Natural killer cell (primary cell): ENCODE measurements around the gene THSD4. TPM values are rescaled to one million over a fixed set of nuclear protein-coding genes. Genes with fewer than 3 reads are reported as not detected.

Experiments used
- ATAC-seq, 3 donors: fragments of 150-1000 bp in 2 of 3; fragments of 200-7000 bp in 1 of 3; cut with Tn5 transposase; 1 replicate in 1 of 3; 2 replicates in 2 of 3; pipeline ENCODE4 v1.10.0; 2021; ENCODE audit warnings: mild to moderate bottlenecking in 2 of 3, moderate library complexity in 2 of 3
- DNase-seq, 2 donors: peaks; one replicate each; pipeline versions ENCODE4 v3.0.0 to v3.0.0-alpha.2; 2013 to 2021; ENCODE audit warnings: mixed read lengths in 1 of 2
- H3K27ac ChIP-seq: one replicate; pipeline ENCODE4 v1.5.1; 2013; ENCODE audit warnings: mild to moderate bottlenecking, low read length
- H3K27me3 ChIP-seq: one replicate; pipeline ENCODE4 v1.6.1; 2013; ENCODE audit warnings: low read length; ENCODE audit not compliant: control insufficient read depth, insufficient read depth
- H3K36me3 ChIP-seq: one replicate; pipeline ENCODE4 v1.6.1; 2013; ENCODE audit warnings: low read length; ENCODE audit not compliant: control insufficient read depth, insufficient read depth
- H3K4me1 ChIP-seq: one replicate; pipeline ENCODE4 v1.6.1; 2013; ENCODE audit warnings: low read length; ENCODE audit not compliant: control insufficient read depth, insufficient read depth
- H3K4me3 ChIP-seq: one replicate; pipeline ENCODE4 v1.5.1; 2013; ENCODE audit warnings: low read length
- H3K9me3 ChIP-seq: one replicate; pipeline ENCODE4 v1.6.1; 2013; ENCODE audit warnings: low read length; ENCODE audit not compliant: control insufficient read depth, insufficient read depth
- H3K27ac Mint-ChIP-seq, 2 donors: one replicate each; pipeline ENCODE4 v1.8.0; 2022; ENCODE audit warnings: mild to moderate bottlenecking in 2 of 2, mixed read lengths in 2 of 2, moderate library complexity in 1 of 2
- H3K27me3 Mint-ChIP-seq, 2 donors: one replicate each; pipeline ENCODE4 v1.8.0; 2022; ENCODE audit warnings: low read depth in 2 of 2, mixed read lengths in 2 of 2
- H3K36me3 Mint-ChIP-seq: one replicate; pipeline ENCODE4 v1.8.0; 2022; ENCODE audit warnings: mixed read lengths
- H3K4me1 Mint-ChIP-seq, 2 donors: one replicate each; pipeline ENCODE4 v1.8.0; 2022; ENCODE audit warnings: mixed read lengths in 2 of 2
- H3K4me3 Mint-ChIP-seq: one replicate; pipeline ENCODE4 v1.8.0; 2022; ENCODE audit warnings: mild to moderate bottlenecking, moderate library complexity, mixed read lengths
- H3K9me3 Mint-ChIP-seq, 2 donors: one replicate each; pipeline ENCODE4 v1.8.0; 2022; ENCODE audit warnings: mixed read lengths in 2 of 2
- WGBS: methylation state at CpG from one replicate; pipeline ENCODE4 v1.1.7; 2013; ENCODE audit warnings: missing lambda C conversion rate; ENCODE audit not compliant: insufficient coverage; 5-methylcytosine and 5-hydroxymethylcytosine counted together
- intact Hi-C: fragments of 100-400 bp; cut with micrococcal nuclease; formaldehyde crosslinking; loops from one replicate; pipeline ENCODE4 v1.14.2; 2022
- total RNA-seq, 4 donors: library from RNA; stranded (reverse); fragments of 120-200 nt in 1 of 4; gene quantifications; one replicate each; pipeline versions ENCODE4 v1.2.3 to v1.2.4, GENCODE V29; 2013 to 2022
- TF ChIP-seq, protein P1 (sequence below): fragments of 200-600 bp; IDR thresholded peaks from one replicate; pipeline ENCODE4 v1.8.0; 2022; ENCODE audit warnings: antibody characterized with exemption

The THSD4 gene
- total RNA-seq, 3 donors from 2014 or later (not counting 1 experiment from before 2014, with no cell fraction given), result not detected

DNA sequence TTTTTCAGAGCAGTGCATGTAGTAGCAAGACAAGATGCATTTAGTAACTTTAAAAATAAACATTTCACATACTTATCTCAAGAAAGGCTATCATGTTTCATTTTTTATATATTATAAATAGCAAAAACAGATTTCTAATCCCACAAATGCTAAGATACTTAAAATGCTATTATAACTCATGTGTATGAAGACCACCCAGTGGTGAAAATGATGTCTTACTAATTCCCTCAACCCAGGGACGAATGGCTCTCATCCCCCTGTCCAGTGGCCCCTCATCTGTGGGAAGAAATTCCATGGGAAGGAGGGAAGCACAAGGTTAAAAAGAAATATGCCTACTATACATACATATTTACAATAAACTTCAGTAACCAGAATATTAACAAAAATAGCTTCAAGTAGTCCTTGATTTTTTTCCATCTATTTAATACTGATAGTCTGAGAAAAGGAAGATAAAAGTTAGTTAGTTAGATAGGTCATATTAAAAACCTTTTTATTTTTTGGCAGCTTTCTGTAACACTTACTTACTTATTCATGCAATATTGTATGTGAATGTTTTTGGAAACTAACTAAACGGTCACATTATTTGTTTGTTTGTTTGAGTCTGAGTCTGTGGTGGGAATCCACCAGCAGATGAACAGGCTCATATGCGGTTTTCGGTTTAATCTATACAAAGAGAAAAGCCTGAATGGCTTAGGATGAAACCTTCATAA is 709.9 kb downstream of the THSD4 start:
- no peak overlapping the region for H3K27ac Mint-ChIP-seq
- no peak for DNase-seq
- Histone ChIP-seq H3K27ac (no peak overlapping the region), H3K27me3 (no peaks in the 10 kb centered on the region), H3K9me3 (peaks cover 20% of the 10 kb centered on the region), H3K4me1 (no peaks in the 10 kb centered on the region), H3K4me3 (no peak overlapping the region), H3K36me3 (peaks cover 50% of the 10 kb centered on the region)
- no peak for ATAC-seq
- intact Hi-C loops, result no loop called here
- H3K9me3 Mint-ChIP-seq, result peaks cover 4% of the 10 kb centered on the region in 2 donors
- H3K27me3 Mint-ChIP-seq, result no peaks in the 10 kb centered on the region
- TF ChIP-seq, protein P1, sequence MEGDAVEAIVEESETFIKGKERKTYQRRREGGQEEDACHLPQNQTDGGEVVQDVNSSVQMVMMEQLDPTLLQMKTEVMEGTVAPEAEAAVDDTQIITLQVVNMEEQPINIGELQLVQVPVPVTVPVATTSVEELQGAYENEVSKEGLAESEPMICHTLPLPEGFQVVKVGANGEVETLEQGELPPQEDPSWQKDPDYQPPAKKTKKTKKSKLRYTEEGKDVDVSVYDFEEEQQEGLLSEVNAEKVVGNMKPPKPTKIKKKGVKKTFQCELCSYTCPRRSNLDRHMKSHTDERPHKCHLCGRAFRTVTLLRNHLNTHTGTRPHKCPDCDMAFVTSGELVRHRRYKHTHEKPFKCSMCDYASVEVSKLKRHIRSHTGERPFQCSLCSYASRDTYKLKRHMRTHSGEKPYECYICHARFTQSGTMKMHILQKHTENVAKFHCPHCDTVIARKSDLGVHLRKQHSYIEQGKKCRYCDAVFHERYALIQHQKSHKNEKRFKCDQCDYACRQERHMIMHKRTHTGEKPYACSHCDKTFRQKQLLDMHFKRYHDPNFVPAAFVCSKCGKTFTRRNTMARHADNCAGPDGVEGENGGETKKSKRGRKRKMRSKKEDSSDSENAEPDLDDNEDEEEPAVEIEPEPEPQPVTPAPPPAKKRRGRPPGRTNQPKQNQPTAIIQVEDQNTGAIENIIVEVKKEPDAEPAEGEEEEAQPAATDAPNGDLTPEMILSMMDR, result no peak
- no peak overlapping the region for H3K4me3 Mint-ChIP-seq
- no peaks in the 10 kb centered on the region for H3K4me1 Mint-ChIP-seq
- H3K36me3 Mint-ChIP-seq, result peaks cover 11% of the 10 kb centered on the region
- WGBS, result 97% methylated on average over 3 of the region's 4 CpGs

DNA sequence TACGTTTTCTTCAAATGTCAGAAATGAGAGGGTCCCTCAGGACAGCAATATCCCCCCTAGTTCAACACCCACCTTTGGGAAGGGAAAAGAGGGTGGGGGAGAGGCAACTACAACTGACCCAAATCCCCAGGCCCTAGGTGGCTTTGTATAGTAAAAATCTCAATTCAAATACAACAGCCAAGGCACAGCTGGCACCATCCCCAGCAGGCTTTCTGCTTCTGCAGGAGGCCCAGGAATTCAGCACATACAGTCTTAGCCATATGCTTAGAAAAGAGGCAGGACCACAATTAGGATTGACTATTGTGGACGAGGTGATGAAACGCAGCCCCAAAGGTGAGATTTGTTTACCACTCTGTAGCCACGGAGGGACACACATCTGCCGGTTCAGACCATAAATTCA is 710.9 kb downstream of the THSD4 start:
- Histone ChIP-seq H3K27me3 (no peaks in the 10 kb centered on the region), H3K36me3 (peaks cover 50% of the 10 kb centered on the region)

DNA sequence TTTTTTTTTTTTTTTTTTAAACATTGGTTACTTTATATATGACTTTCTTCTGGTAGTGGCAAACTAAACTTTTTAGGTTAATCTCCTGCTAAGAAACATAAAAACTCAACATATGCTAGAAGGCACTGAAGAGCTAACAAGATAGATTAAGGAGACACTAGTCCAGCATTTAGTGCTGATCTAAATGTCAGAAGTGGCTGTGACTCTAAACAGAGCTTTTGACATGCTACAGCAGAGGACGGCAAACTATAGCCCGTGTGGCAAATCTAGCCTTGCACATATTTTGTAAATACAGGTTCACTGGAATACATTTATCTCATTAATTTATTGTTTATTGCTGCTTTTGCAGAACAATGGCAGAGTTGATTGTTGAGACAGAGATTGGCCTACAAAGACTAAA is 715.7 kb downstream of the THSD4 start:
- H3K27me3 ChIP-seq, result no peaks in the 10 kb centered on the region
- Mint-ChIP-seq H3K27me3 (no peaks in the 10 kb centered on the region), H3K4me3 (no peak overlapping the region), H3K27ac (no peak overlapping the region), H3K36me3 (no peaks in the 10 kb centered on the region), H3K9me3 (no peaks in the 10 kb centered on the region), H3K4me1 (no peaks in the 10 kb centered on the region)
- H3K4me1 ChIP-seq, result no peaks in the 10 kb centered on the region
- TF ChIP-seq, protein P1, result no peak
- no peak overlapping the region for H3K4me3 ChIP-seq
- H3K9me3 ChIP-seq, result no peaks in the 10 kb centered on the region
- DNase-seq (no peak), ATAC-seq (no peak)
- no peak overlapping the region for H3K27ac ChIP-seq
- H3K36me3 ChIP-seq, result peaks cover 35% of the 10 kb centered on the region
- WGBS, result 92% methylated on average over 2 of the region's 2 CpGs
- intact Hi-C loops, result no loop called here

More for the DNA sequence above, 710.9 kb downstream of the THSD4 start:
- H3K36me3 Mint-ChIP-seq, result peaks cover 11% of the 10 kb centered on the region
- no peak overlapping the region for H3K4me3 Mint-ChIP-seq
- peaks cover 4% of the 10 kb centered on the region in 2 donors for H3K9me3 Mint-ChIP-seq
- Histone ChIP-seq H3K27ac (no peak overlapping the region), H3K4me3 (no peak overlapping the region), H3K4me1 (no peaks in the 10 kb centered on the region), H3K9me3 (peaks cover 14% of the 10 kb centered on the region)
- ATAC-seq (no peak), DNase-seq (no peak)
- TF ChIP-seq, protein P1, result no peak
- no peaks in the 10 kb centered on the region for H3K27me3 Mint-ChIP-seq
- no peaks in the 10 kb centered on the region for H3K4me1 Mint-ChIP-seq
- H3K27ac Mint-ChIP-seq, result no peak overlapping the region
- 96% methylated on average over 4 of the region's 5 CpGs for WGBS
- intact Hi-C loops, result no loop called here

Other genes with a start within 250 kb of the THSD4 start
- gene THAP10, start 223.0 kb upstream of the THSD4 start, total RNA-seq, result not detected
- gene LRRC49, start 222.6 kb upstream of the THSD4 start, total RNA-seq, result under 1 TPM in 2 of 3 donors, not detected in 1; 0.14 to 0.38 TPM